Activated T-cell treated with anti-CD3 and anti-CD28 coated beads, Interleukin-2, amount 50 U/mL, for 4 hours (primary cell): Measurements from ENCODE around the gene ZNF564. TPM values are rescaled to one million over a fixed set of nuclear protein-coding genes. Genes with fewer than 3 reads are reported as not detected.
A peak's percentile ranks its signal among the peaks of the same experiment; 100 is the strongest.

Source experiments
- ATAC-seq, 2 donors: fragments of 200-7000 bp; cut with Tn5 transposase; one replicate each; pipeline ENCODE4 v1.10.0; 2021
- DNase-seq: peaks from one replicate; pipeline ENCODE4 v3.0.0-alpha.2; 2020
- H3K27me3 Mint-ChIP-seq: one replicate; pipeline ENCODE4 v1.8.0; 2021; ENCODE audit warnings: low read depth, mixed read lengths
- H3K36me3 Mint-ChIP-seq: one replicate; pipeline ENCODE4 v1.8.0; 2022; ENCODE audit warnings: mixed read lengths; ENCODE audit not compliant: insufficient read depth
- H3K4me1 Mint-ChIP-seq: one replicate; pipeline ENCODE4 v1.8.0; 2021; ENCODE audit warnings: low read depth, mixed read lengths
- H3K4me3 Mint-ChIP-seq: one replicate; pipeline ENCODE4 v1.8.0; 2021; ENCODE audit warnings: mild to moderate bottlenecking, moderate library complexity, mixed read lengths
- H3K9me3 Mint-ChIP-seq: one replicate; pipeline ENCODE4 v1.8.0; 2021; ENCODE audit warnings: mixed read lengths
- total RNA-seq, 3 donors: library from RNA; stranded (reverse); gene quantifications; one replicate each; pipeline ENCODE4 v1.2.1, GENCODE V29; 2021

ZNF564 gene
- total RNA-seq, 3 donors from 2014 or later, result 2.6 to 5.1 (median 4.9) TPM

- no peaks in the 10 kb centered on the region for H3K27me3 Mint-ChIP-seq
- peaks cover 27% of the 10 kb centered on the region for H3K4me1 Mint-ChIP-seq
- no peaks in the 10 kb centered on the region for H3K9me3 Mint-ChIP-seq
Measured at GRCh38 chr19:12484371-12485051, 66.8 kb downstream of the ZNF564 start, which contains the start of gene ZNF709. Gene ZNF709, minus strand, starts transcription at chr19:12484816. Its CDS starts 159 bp downstream, at chr19:12484657.

GRCh38 chr19:12484011-12484370, 67.3 kb downstream of the ZNF564 start:
- no peaks in the 10 kb centered on the region for H3K9me3 Mint-ChIP-seq
- H3K4me3 Mint-ChIP-seq, result peak overlapping the region; percentile 92
- H3K36me3 Mint-ChIP-seq, result no peaks in the 10 kb centered on the region
- DNase-seq (no peak), ATAC-seq (no peak)
- H3K4me1 Mint-ChIP-seq, result peaks cover 29% of the 10 kb centered on the region
- no peaks in the 10 kb centered on the region for H3K27me3 Mint-ChIP-seq

More at GRCh38 chr19:12484371-12485051, 66.8 kb downstream of the ZNF564 start, which contains the start of gene ZNF709:
- ATAC-seq (peak; percentile 100), DNase-seq (peak; percentile 87)
- H3K4me3 Mint-ChIP-seq, result peak within 1 kb of the TSS; percentile 92
- H3K36me3 Mint-ChIP-seq, result no peaks in the 10 kb centered on the region

GRCh38 chr19:12482509-12482886, 68.8 kb downstream of the ZNF564 start:
- ATAC-seq (no peak), DNase-seq (no peak)
- no peaks in the 10 kb centered on the region for H3K9me3 Mint-ChIP-seq
- no peaks in the 10 kb centered on the region for H3K27me3 Mint-ChIP-seq
- H3K4me1 Mint-ChIP-seq, result peaks cover 39% of the 10 kb centered on the region
- no peaks in the 10 kb centered on the region for H3K36me3 Mint-ChIP-seq
- H3K4me3 Mint-ChIP-seq, result peak overlapping the region; percentile 17

GRCh38 chr19:12481781-12482508, 69.3 kb downstream of the ZNF564 start:
- H3K27me3 Mint-ChIP-seq, result no peaks in the 10 kb centered on the region
- H3K4me1 Mint-ChIP-seq, result peaks cover 39% of the 10 kb centered on the region
- H3K9me3 Mint-ChIP-seq, result no peaks in the 10 kb centered on the region
- ATAC-seq (no peak), DNase-seq (no peak)
- H3K4me3 Mint-ChIP-seq, result no peak overlapping the region
- H3K36me3 Mint-ChIP-seq, result no peaks in the 10 kb centered on the region

- no peak for DNase-seq
- H3K4me3 Mint-ChIP-seq, result no peak overlapping the region
- H3K27me3 Mint-ChIP-seq, result no peaks in the 10 kb centered on the region
- peaks cover 2% of the 10 kb centered on the region for H3K36me3 Mint-ChIP-seq
- no peak for ATAC-seq
- peaks cover 27% of the 10 kb centered on the region for H3K4me1 Mint-ChIP-seq
- no peaks in the 10 kb centered on the region for H3K9me3 Mint-ChIP-seq
Measured at GRCh38 chr19:12478234-12478941, 72.9 kb downstream of the ZNF564 start.

Other genes with a start within 250 kb of the ZNF564 start
- gene ZNF563, start 217.8 kb downstream of the ZNF564 start, total RNA-seq, result 1 to 10 TPM; 1.3 to 1.6 (median 1.4) TPM
- under 1 TPM; 0.29 to 0.81 (median 0.73) TPM for gene ZNF442, start 185.8 kb downstream of the ZNF564 start, total RNA-seq
- gene ZNF799, start 150.2 kb downstream of the ZNF564 start, total RNA-seq, result 1 to 10 TPM; 1.9 to 2.1 (median 2.0) TPM
- gene ZNF443, start 110.5 kb downstream of the ZNF564 start, total RNA-seq, result 1 to 10 TPM; 2.2 to 2.4 (median 2.3) TPM
- gene ZNF709, start 66.7 kb downstream of the ZNF564 start, total RNA-seq, result 1 to 10 TPM in 1 of 3 donors, under 1 TPM in 2; 0.58 to 1.4 (median 0.87) TPM
- 1 to 10 TPM; 7.2 to 7.8 (median 7.5) TPM for gene ZNF490, start 59.3 kb upstream of the ZNF564 start, total RNA-seq
- 10 to 100 TPM; 13.3 to 19.5 (median 13.8) TPM for gene ZNF791, start 59.4 kb upstream of the ZNF564 start, total RNA-seq
- gene MAN2B1, start 115.3 kb upstream of the ZNF564 start, total RNA-seq, result 100 to 1,000 TPM in 2 of 3 donors, 10 to 100 TPM in 1; 97.3 to 131 (median 127) TPM
- gene WDR83, start 115.3 kb upstream of the ZNF564 start, total RNA-seq, result 10 to 100 TPM; 27.8 to 29.6 (median 28.3) TPM
- 100 to 1,000 TPM; 129 to 137 (median 132) TPM for gene DHPS, start 130.4 kb upstream of the ZNF564 start, total RNA-seq
- not detected for gene GNG14, start 136.5 kb upstream of the ZNF564 start, total RNA-seq
- 1 to 10 TPM; 7.9 to 9.9 (median 9.4) TPM for gene FBXW9, start 145.1 kb upstream of the ZNF564 start, total RNA-seq
- 100 to 1,000 TPM; 223 to 236 (median 232) TPM for gene TNPO2, start 172.4 kb upstream of the ZNF564 start, total RNA-seq
- gene TRIR, start 183.2 kb upstream of the ZNF564 start, total RNA-seq, result 100 to 1,000 TPM; 223 to 251 (median 235) TPM
- gene GET3, start 186.0 kb upstream of the ZNF564 start, total RNA-seq, result 10 to 100 TPM; 92.8 to 95.1 (median 93.8) TPM
- gene BEST2, start 200.3 kb upstream of the ZNF564 start, total RNA-seq, result not detected
- gene HOOK2, start 224.1 kb upstream of the ZNF564 start, total RNA-seq, result 1 to 10 TPM; 5.9 to 8.4 (median 6.0) TPM
- gene JUNB, start 240.0 kb upstream of the ZNF564 start, total RNA-seq, result 100 to 1,000 TPM; 261 to 295 (median 287) TPM